Heart left ventricle (tissue), 16 donors: ENCODE measurements around the gene TOGARAM1. TPM values are rescaled to one million over a fixed set of nuclear protein-coding genes. Genes with fewer than 3 reads are reported as not detected.

ENCODE experiments used
- ATAC-seq, 4 donors: fragments of 200-7000 bp; cut with Tn5 transposase; one replicate each; pipeline ENCODE4 v1.9.1; 2020 to 2022; ENCODE audit warnings: moderate library complexity in 4 of 4, mild to moderate bottlenecking in 3 of 4, moderate number of reproducible peaks in 1 of 4
- DNase-seq, 5 donors: peaks; one replicate each; pipeline ENCODE4 v3.0.0-alpha.2; 2020
- H3K27ac ChIP-seq, 12 donors: fragments of 200-600 bp; sonication (generic) in 4 of 12; one replicate each; pipeline versions ENCODE4 v1.5.0 to v1.8.0; 2016 to 2022; ENCODE audit warnings: mild to moderate bottlenecking in 2 of 12
- H3K27me3 ChIP-seq, 9 donors: fragments of 200-600 bp; sonication (generic) in 2 of 9; one replicate each; pipeline versions ENCODE4 v1.5.1 to v1.8.0; 2016 to 2022; ENCODE audit warnings: mild to moderate bottlenecking in 3 of 9
- H3K36me3 ChIP-seq, 9 donors: fragments of 200-600 bp; sonication (generic) in 2 of 9; one replicate each; pipeline versions ENCODE4 v1.5.0 to v1.8.0; 2018 to 2022; ENCODE audit warnings: mild to moderate bottlenecking in 2 of 9
- H3K4me1 ChIP-seq, 12 donors: fragments of 200-600 bp; sonication (generic) in 4 of 12; one replicate each; pipeline versions ENCODE4 v1.5.0 to v1.8.0; 2016 to 2022; ENCODE audit warnings: mild to moderate bottlenecking in 3 of 12
- H3K4me3 ChIP-seq, 12 donors: fragments of 200-600 bp; sonication (generic) in 4 of 12; one replicate each; pipeline versions ENCODE4 v1.5.0 to v1.8.0; 2017 to 2022; ENCODE audit warnings: mild to moderate bottlenecking in 9 of 12, moderate library complexity in 4 of 12
- H3K9me3 ChIP-seq, 12 donors: fragments of 200-600 bp; sonication (generic) in 4 of 12; one replicate each; pipeline versions ENCODE4 v1.5.0 to v1.8.0; 2016 to 2022; ENCODE audit warnings: mild to moderate bottlenecking in 1 of 12
- POLR2A ChIP-seq, 2 donors: fragments of 450-650 bp; IDR thresholded peaks; one replicate each; pipeline ENCODE4 v1.6.1; 2017; ENCODE audit warnings: antibody characterized with exemption in 2 of 2, mild to moderate bottlenecking in 2 of 2, moderate library complexity in 2 of 2
- WGBS, 4 donors: extraction: QIAGEN DNeasy Blood & Tissue Kit in 2 of 4; methylation state at CpG; one replicate each; pipeline versions ENCODE4 v1.1.5 to v1.1.7; 2013 to 2018; 5-methylcytosine and 5-hydroxymethylcytosine counted together
- intact Hi-C, 10 donors: fragments of 100-400 bp; cut with DNase I; formaldehyde crosslinking; loops; one replicate each; pipeline versions ENCODE4 v1.11.1 to v1.14.2; 2022
- long read RNA-seq, 3 donors: library from polyadenylated mRNA; unstranded; transcript quantifications; one replicate each; pipeline ENCODE4 v2.0.0, GENCODE V29; 2020 to 2021
- polyA plus RNA-seq, 2 donors: library from polyadenylated mRNA; stranded (reverse); fragments of 200-250 nt; gene quantifications; one replicate each; pipeline ENCODE4 v1.2.3, GENCODE V29; 2013
- total RNA-seq, 9 donors: library from RNA; depleted of rRNA in 2 of 9; stranded (reverse); fragments of >200 nt in 2 of 9; fragmentation: NEBNext Ultra II Directional in 3 of 9; extraction: Animal tissue kit (Norgen Biotek cat#: 25700) in 3 of 9; gene quantifications; one replicate each; pipeline versions ENCODE4 v1.1.0 to v1.2.4, GENCODE V29; 2016 to 2023
- TF ChIP-seq, protein P1 (sequence below), 12 donors: fragments of 200-600 bp; sonication (generic) in 4 of 12; IDR thresholded peaks; one replicate each; pipeline versions ENCODE4 v1.5.0 to v1.8.0; 2018 to 2022; ENCODE audit warnings: antibody characterized with exemption in 12 of 12, mild to moderate bottlenecking in 5 of 12
- donor health status: ischemic (EF 13 %, LVEDD 7.1; RV severe dilation, severe dysfunction).
- donor health status: healthy with polysubstance abuse.
- donor health status: DM: no; HTN: yes; CAD: no.
- donor health status: DM: no; HTN: no; CAD: no.
- donor health status: ischemic (EF 25% LVEDD 6.9; RV normal size, moderate dysfunction).
- donor health status: ischemic (EF 25% LVEDD 5.7; RV mildly dilated, moderate dysfunction).
- donor health status: healthy.
- donor health status: DM: yes; HTN: yes; CAD: no.
- donor health status: ischemic (EF 35%, LVEDD 5.7; RV mildly dilated, moderate dysfunction).
- donor health status: nonischemic (EF 11% LVEDD 7.7; RV severe dilation, severe dysfunction).
- donor health status: DM: yes; HTN: yes; CAD: no.
- donor health status: PGD.
- donor health status: ischemic (EF 29% LVEDD 5.4; RV normal size, mild dysfunction).
- donor health status: nonischemic (EF 23%, LVEDD 6.1; RV moderate dilation, normal function).

TOGARAM1 gene, protein sequence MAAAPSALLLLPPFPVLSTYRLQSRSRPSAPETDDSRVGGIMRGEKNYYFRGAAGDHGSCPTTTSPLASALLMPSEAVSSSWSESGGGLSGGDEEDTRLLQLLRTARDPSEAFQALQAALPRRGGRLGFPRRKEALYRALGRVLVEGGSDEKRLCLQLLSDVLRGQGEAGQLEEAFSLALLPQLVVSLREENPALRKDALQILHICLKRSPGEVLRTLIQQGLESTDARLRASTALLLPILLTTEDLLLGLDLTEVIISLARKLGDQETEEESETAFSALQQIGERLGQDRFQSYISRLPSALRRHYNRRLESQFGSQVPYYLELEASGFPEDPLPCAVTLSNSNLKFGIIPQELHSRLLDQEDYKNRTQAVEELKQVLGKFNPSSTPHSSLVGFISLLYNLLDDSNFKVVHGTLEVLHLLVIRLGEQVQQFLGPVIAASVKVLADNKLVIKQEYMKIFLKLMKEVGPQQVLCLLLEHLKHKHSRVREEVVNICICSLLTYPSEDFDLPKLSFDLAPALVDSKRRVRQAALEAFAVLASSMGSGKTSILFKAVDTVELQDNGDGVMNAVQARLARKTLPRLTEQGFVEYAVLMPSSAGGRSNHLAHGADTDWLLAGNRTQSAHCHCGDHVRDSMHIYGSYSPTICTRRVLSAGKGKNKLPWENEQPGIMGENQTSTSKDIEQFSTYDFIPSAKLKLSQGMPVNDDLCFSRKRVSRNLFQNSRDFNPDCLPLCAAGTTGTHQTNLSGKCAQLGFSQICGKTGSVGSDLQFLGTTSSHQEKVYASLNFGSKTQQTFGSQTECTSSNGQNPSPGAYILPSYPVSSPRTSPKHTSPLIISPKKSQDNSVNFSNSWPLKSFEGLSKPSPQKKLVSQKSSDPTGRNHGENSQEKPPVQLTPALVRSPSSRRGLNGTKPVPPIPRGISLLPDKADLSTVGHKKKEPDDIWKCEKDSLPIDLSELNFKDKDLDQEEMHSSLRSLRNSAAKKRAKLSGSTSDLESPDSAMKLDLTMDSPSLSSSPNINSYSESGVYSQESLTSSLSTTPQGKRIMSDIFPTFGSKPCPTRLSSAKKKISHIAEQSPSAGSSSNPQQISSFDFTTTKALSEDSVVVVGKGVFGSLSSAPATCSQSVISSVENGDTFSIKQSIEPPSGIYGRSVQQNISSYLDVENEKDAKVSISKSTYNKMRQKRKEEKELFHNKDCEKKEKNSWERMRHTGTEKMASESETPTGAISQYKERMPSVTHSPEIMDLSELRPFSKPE (N-terminal part only)
- total RNA-seq (10 to 100 TPM; 15.2 to 24.0 (median 19.4) TPM), polyA plus RNA-seq (1 to 10 TPM; 2.7 to 7.0 TPM)
- long read RNA-seq, donor 1, partial matches to known transcripts, result 11 of 14 reads
- long read RNA-seq, donor 1, other reads (novel, unspliced or antisense), result 3 of 14 reads
- long read RNA-seq, donor 2, partial matches to known transcripts, result 21 of 44 reads
- long read RNA-seq, donor 2, other reads (novel, unspliced or antisense), result 23 of 44 reads
- long read RNA-seq, donor 3, full-length matches to known transcripts, result 1 of 12 reads
- long read RNA-seq, donor 3, partial matches to known transcripts, result 10 of 12 reads
- long read RNA-seq, donor 3, other reads (novel, unspliced or antisense), result 1 of 12 reads

DNA sequence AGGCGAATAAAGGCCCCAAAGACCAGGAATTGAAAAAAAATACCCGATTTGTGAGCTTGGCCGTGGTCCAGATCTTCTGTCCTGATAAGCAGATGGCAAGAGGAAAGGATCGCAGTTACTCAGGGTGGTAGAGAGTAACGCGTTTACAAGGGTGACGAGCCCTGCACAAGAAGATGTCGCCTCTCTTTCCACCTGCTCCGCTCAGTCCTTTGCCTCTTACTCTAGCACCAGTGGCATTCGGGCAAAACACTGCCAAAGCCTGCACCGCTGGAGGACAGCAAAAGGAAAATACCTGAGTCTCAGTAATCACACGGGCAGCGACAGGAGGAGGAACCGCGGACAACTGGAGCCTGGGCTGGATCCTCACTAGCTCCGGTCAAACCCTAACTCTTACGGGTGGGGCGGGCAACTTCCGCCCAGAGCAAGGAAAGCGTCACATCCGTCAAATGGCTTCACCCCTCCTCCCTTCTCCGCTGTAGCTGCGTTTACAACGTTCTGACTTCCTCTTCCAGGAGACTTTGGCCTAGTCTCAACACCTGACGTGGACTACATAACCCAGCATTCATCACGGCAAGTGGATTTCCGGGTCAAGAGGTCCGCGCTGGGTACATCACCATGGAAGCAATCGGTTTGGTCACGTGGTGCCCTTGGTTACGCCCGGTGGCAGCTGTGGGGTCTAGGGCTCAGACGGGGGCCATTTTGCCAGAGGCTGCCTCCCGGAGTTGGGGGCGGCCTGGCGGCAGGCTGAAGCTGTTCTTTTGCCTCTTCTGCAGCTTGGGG lies at the start of gene TOGARAM1, which contains the start of gene KLHL28:
Gene TOGARAM1, plus strand, starts transcription at position 637 of the 780 bp plus-strand sequence. CDS start 232 bp downstream, outside the sequence.
Gene KLHL28, minus strand, starts transcription at position 394 of the 780 bp plus-strand sequence. CDS start 16,019 bp downstream, outside the sequence.
- ATAC-seq, result peak; percentile 95 to 98 (median 96)
- H3K4me1 ChIP-seq, result peaks cover 8 to 79% (median 45%) of the 10 kb centered on the region in 12 donors

DNA sequence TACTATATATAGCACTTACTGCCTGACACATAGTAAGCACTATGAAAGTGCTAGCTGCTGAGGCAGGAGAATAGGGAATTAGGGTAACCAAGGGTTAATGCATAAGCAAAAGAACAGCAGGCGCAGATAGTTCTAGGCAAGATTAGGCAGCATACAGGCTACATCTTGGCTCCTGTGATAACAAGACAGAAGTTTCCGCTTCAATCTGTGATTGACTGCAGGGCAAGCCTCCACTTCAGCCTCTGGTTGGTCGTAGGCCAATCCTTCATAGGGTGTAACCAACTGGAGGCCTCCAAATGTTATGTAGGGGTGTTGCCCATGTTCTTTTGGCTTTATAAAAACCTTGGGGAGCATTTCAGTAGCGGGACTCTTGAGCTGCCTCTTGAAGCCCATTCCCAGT lies 47.1 kb upstream of the TOGARAM1 start:
- WGBS, 4 donors, result 22 to 33% (median 23%) methylated on average over 4 of the region's 4 CpGs
- intact Hi-C loops, result loop anchor here (5.0 to 10.0 kb wide), 9 partner anchors 50 to 610 kb away; partner anchors contain the start of genes FKBP3 (in 6 of the 10), FANCM (in 5 of the 10), MIS18BP1 (in 3 of the 10) and KLHL28 (in 1 of the 10)
- TF ChIP-seq, protein P1, sequence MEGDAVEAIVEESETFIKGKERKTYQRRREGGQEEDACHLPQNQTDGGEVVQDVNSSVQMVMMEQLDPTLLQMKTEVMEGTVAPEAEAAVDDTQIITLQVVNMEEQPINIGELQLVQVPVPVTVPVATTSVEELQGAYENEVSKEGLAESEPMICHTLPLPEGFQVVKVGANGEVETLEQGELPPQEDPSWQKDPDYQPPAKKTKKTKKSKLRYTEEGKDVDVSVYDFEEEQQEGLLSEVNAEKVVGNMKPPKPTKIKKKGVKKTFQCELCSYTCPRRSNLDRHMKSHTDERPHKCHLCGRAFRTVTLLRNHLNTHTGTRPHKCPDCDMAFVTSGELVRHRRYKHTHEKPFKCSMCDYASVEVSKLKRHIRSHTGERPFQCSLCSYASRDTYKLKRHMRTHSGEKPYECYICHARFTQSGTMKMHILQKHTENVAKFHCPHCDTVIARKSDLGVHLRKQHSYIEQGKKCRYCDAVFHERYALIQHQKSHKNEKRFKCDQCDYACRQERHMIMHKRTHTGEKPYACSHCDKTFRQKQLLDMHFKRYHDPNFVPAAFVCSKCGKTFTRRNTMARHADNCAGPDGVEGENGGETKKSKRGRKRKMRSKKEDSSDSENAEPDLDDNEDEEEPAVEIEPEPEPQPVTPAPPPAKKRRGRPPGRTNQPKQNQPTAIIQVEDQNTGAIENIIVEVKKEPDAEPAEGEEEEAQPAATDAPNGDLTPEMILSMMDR (IDR thresholded peaks at IDR 0.05), result no peak
- no peak for TF ChIP-seq POLR2A (IDR thresholded peaks at IDR 0.05)
- no peaks in the 10 kb centered on the region for H3K36me3 ChIP-seq
- peak overlapping the region in 4 of 12 donors; percentile 1 to 18 (median 8) for H3K4me3 ChIP-seq
- H3K9me3 ChIP-seq, result no peaks in the 10 kb centered on the region
- no peak overlapping the region for H3K27ac ChIP-seq
- H3K4me1 ChIP-seq, result peaks cover 0 to 20% (median 3%) of the 10 kb centered on the region in 12 donors
- ATAC-seq (peak; percentile 47 to 73 (median 66)), DNase-seq (peak in 3 of 5 donors; percentile 27 to 47 (median 38))
- peaks cover 0 to 14% (median 0%) of the 10 kb centered on the region in 9 donors for H3K27me3 ChIP-seq

More for the DNA sequence above, at the start of gene TOGARAM1, which contains the start of gene KLHL28:
- H3K27ac ChIP-seq, result peak within 1 kb of the TSS; percentile 67 to 93 (median 88)
- no peaks in the 10 kb centered on the region for H3K36me3 ChIP-seq
- peak within 1 kb of the TSS; percentile 65 to 97 (median 78) for H3K4me3 ChIP-seq
- peak; percentile 94 to 98 (median 98) for DNase-seq
- no peaks in the 10 kb centered on the region for H3K27me3 ChIP-seq
- WGBS, 4 donors, result 0 to 1% (median 0%) methylated on average over 34 to 37 of the region's 37 CpGs
- no peaks in the 10 kb centered on the region for H3K9me3 ChIP-seq
- TF ChIP-seq, protein P1 (IDR thresholded peaks at IDR 0.05), result no peak
- TF ChIP-seq POLR2A (IDR thresholded peaks at IDR 0.05), result peak in 1 of 2 donors; percentile 88
- intact Hi-C loops, result loop anchor here in 9 of 10 donors (1.0 to 10.0 kb wide), 17 partner anchors 47 to 291 kb away; partner anchors contain the start of genes FKBP3 (in 8 of the 9), FANCM (in 7 of the 9), MIS18BP1 (in 3 of the 9) and PRPF39 (in 3 of the 9)

DNA sequence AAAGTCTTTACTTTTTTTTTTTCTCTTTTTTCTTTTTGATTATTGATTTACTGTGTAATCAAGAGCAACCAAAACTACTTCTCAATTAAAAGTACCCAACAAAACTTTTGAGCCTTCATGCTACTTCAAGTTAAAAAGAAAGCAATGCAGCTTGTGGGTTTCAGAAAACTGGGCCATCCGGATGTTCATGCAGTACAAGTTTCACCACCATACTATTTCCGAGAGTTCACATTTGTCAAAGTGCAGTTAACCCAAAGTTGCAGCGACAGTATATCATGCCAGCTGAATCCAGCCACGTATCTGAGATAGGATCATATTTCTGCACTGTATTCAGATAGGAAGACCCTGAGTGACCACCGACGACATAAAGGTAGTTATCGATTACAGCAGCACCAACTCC lies 33.2 kb upstream of the TOGARAM1 start:
- intact Hi-C loops, result loop anchor here in 1 of 10 donors (10.0 kb wide), 1 partner anchor 216 kb away; no protein-coding TSS in a partner anchor
- no peaks in the 10 kb centered on the region for H3K9me3 ChIP-seq
- ATAC-seq (no peak), DNase-seq (no peak)
- no peak overlapping the region for H3K27ac ChIP-seq
- no peak overlapping the region for H3K4me3 ChIP-seq
- no peaks in the 10 kb centered on the region for H3K4me1 ChIP-seq
- peaks cover 0 to 58% (median 20%) of the 10 kb centered on the region in 9 donors for H3K36me3 ChIP-seq
- TF ChIP-seq, protein P1 (IDR thresholded peaks at IDR 0.05), result no peak
- TF ChIP-seq POLR2A (IDR thresholded peaks at IDR 0.05), result no peak
- WGBS, 4 donors, result 84 to 88% (median 87%) methylated on average over 7 of the region's 7 CpGs
- H3K27me3 ChIP-seq, result no peaks in the 10 kb centered on the region
